Fibroblast of lung (primary cell): ENCODE data around the gene CREG1.

ENCODE experiments used
- CTCF ChIP-seq, 2 donors: IDR thresholded peaks in 1 of 2; conservative IDR thresholded peaks in 1 of 2; 1 replicate in 1 of 2; 2 replicates in 1 of 2; pipeline ENCODE4 v1.5.1; 2011 to 2012; ENCODE audit warnings: low read length in 2 of 2, control low read depth in 1 of 2, inconsistent platforms in 1 of 2, low read depth in 1 of 2, mild to moderate bottlenecking in 1 of 2
- EZH2 ChIP-seq: IDR thresholded peaks from 2 replicates; pipeline ENCODE4 v1.5.1; 2012; ENCODE audit warnings: low read length, control low read depth, mild to moderate bottlenecking; ENCODE audit errors: missing control alignments

- no peak for TF ChIP-seq CTCF (conservative IDR thresholded peaks at IDR 0.05 in 1 of 2, IDR thresholded peaks at IDR 0.05 in 1 of 2; ENCODE audit: low read depth in 1 of 2, low read length in 2 of 2)
- TF ChIP-seq EZH2 = no peak
Observed at GRCh38 chr1:167500283-167500860, 53.2 kb downstream of the CREG1 start.
